Panc1 (cell line): Measurements from ENCODE around the gene EHMT2.

Experiments
- POLR2AphosphoS5 ChIP-seq: IDR thresholded peaks from 2 replicates; pipeline ENCODE4 v1.6.1; 2012; ENCODE audit warnings: mild to moderate bottlenecking, low read depth, low read length, moderate library complexity
- REST ChIP-seq, 2 experiments: IDR thresholded peaks; 2 replicates each; pipeline ENCODE4 v1.6.1; 2011 to 2012; ENCODE audit warnings: low read depth in 2 of 2, control low read depth in 1 of 2, low read length in 1 of 2, mild to moderate bottlenecking in 1 of 2, moderate library complexity in 1 of 2; ENCODE audit not compliant: insufficient read depth in 1 of 2
- SIN3A ChIP-seq: IDR thresholded peaks from 2 replicates; pipeline ENCODE4 v1.6.1; 2012; ENCODE audit warnings: low read depth, mild to moderate bottlenecking, low read length, moderate library complexity, borderline replicate concordance; ENCODE audit not compliant: insufficient read depth
- TCF7L2 ChIP-seq: IDR thresholded peaks from 2 replicates; pipeline ENCODE4 v1.6.1; 2011; ENCODE audit warnings: mild to moderate bottlenecking, low read depth, low read length, inconsistent platforms
- TF ChIP-seq, protein P1 (sequence below): fragments of 450-650 bp; IDR thresholded peaks from 2 replicates; pipeline ENCODE4 v1.5.1; 2017; ENCODE audit warnings: mild to moderate bottlenecking

DNA sequence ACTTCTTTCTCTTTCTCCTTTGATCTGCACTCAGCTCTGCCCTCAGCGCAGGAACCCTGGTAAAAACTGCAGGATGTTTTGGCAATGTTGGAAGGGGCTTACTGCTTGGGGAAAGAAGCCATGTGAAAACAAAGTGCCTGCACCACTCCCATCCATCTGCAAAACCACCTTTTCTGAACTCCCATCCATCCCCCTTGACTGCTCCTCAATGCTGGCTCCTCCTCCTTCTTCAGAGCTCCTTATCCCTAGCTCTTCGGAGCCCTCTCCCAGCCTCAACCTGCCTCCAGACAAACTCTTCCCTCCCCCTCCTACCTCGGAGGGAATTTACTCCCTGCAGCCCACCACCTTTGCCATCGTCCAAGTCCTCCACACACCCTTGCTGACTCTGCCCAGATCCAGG, 8.6 kb upstream of the EHMT2 start:
- TF ChIP-seq SIN3A (no peak), POLR2AphosphoS5 (no peak), REST (IDR thresholded peaks at IDR 0.05; ENCODE audit: insufficient read depth in 1 of 2, low read depth in 2 of 2, low read length in 1 of 2) (no peak), TCF7L2 (no peak)
- TF ChIP-seq, protein P1, sequence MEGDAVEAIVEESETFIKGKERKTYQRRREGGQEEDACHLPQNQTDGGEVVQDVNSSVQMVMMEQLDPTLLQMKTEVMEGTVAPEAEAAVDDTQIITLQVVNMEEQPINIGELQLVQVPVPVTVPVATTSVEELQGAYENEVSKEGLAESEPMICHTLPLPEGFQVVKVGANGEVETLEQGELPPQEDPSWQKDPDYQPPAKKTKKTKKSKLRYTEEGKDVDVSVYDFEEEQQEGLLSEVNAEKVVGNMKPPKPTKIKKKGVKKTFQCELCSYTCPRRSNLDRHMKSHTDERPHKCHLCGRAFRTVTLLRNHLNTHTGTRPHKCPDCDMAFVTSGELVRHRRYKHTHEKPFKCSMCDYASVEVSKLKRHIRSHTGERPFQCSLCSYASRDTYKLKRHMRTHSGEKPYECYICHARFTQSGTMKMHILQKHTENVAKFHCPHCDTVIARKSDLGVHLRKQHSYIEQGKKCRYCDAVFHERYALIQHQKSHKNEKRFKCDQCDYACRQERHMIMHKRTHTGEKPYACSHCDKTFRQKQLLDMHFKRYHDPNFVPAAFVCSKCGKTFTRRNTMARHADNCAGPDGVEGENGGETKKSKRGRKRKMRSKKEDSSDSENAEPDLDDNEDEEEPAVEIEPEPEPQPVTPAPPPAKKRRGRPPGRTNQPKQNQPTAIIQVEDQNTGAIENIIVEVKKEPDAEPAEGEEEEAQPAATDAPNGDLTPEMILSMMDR = no peak
